ENCODE data around the gene PNCK.

PNCK gene

GRCh38 chrX:153657161-153657560 lies 16.5 kb downstream of the PNCK start:
- DNase-seq = no peak

GRCh38 chrX:153653556-153653955 lies 20.1 kb downstream of the PNCK start:
- DNase-seq = no peak

DNA sequence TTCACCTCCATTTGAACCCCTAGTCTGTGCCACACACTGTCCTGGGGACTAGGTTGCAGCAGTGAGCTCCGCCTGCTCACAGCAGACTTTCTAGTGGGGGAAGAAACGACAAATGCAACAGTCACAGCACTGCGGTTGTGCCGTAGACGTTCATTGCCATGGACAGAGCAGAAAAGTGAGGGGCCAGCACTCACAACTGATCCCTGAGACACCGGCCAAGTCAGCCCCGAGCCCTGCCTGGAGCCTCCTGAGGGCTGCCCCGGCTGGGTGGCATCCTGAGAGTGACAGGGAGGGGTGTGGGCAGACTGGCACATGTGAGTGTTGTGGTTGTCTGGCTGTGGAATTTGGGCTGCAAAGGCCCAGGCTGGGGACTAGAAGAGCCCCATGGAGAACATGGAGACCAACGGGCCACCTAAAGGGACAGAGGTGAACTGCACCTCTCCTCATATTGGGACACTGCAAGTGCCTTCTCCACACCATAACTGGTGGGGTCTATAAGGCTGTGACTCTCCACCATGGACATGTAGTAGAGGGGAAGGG lies 22.0 kb downstream of the PNCK start:
- no peak for DNase-seq

DNA sequence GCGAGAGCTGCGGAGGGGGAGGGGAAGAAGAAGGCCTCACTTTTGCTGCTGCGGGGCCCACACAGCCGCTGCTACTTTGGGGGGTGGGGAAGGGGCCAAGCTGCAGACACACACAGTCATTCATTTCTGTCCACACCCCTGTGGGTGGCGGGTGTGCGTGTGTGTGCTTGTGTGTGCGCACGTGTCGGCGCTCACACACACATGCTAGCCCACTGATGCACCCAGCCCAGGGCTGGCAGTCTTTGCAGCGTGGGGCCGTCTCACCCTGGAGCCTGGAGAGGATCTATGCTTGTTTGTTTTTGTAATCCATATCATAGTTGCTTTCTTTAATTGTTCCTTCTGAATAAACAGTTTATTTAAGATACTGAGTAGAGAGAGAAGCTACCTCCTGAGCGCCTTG lies 22.7 kb downstream of the PNCK start:
- DNase-seq = no peak

DNA sequence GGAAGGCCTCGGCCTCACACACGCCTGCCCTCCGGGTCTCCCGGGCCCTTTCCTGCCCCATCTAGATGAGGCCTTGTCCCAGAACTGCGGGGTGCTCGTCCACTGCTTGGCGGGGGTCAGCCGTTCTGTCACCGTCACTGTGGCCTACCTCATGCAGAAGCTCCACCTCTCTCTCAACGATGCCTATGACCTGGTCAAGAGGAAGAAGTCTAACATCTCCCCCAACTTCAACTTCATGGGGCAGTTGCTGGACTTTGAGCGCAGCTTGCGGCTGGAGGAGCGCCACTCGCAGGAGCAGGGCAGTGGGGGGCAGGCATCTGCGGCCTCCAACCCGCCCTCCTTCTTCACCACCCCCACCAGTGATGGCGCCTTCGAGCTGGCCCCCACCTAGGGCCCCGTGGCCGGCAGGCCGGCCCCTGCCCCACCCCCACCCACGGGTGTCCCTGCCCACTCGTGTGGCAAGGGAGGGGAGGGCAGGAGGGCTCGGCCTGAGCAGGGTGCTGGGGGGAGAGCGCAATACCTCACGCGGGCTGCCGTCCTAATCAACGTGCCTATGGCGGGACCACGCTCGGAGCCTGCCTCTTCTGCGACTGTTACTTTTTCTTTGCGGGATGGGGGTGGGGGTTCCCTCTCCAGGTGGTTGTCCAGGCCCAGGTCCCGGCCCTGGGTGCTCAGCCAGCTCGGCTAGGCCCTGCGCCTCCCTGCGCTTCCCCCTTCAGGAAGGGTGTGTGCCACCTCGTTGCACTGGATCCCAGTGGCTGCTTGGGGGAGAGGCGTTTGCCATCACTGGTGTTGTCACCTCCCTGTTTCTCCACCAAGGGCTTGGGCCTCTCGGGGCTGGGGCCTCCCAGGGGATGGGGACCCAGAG lies 23.5 kb downstream of the PNCK start:
- DNase-seq = no peak

GRCh38 chrX:153649178-153649914 lies 24.3 kb downstream of the PNCK start:
- DNase-seq = no peak

DNA sequence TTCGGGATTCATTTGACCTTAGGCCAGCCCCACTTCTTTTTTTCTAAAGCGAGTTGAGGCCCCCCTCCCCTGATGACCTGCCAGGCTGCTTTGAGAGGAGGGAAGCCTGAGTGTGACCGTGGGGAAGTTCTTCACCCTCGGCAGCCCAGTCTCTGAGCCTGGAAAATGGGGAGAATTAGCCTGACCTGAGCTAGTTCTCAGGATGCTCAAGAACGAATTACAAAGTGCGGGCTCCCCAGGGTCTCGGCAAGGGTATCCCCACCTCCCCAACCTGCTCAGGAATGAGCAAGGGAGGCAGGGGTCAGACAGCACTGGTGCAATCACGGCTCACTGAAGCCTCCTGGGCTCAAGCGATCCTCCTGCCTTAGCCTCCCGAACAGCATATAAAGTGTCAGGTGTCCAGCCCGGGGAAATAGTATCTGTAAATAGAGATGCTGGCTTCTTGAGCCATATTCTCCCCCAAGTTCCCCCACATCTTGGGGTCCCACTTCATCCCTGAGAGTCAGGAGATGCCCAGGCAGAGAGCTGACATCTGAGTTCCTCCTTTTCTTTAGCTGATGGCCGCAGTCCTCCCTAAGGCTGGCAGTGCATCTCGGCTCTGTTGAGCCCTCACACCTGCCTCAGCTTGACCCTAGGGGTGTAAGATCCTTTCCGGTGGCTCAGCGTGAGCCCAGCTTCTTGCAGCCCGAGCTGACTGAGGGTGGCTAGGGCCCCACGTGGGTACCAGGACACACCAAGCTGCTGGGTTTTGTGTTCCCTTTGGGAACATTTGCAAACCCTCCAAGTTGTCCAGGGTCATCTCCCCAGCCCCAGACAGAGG lies 25.0 kb downstream of the PNCK start:
- no peak for DNase-seq

DNA sequence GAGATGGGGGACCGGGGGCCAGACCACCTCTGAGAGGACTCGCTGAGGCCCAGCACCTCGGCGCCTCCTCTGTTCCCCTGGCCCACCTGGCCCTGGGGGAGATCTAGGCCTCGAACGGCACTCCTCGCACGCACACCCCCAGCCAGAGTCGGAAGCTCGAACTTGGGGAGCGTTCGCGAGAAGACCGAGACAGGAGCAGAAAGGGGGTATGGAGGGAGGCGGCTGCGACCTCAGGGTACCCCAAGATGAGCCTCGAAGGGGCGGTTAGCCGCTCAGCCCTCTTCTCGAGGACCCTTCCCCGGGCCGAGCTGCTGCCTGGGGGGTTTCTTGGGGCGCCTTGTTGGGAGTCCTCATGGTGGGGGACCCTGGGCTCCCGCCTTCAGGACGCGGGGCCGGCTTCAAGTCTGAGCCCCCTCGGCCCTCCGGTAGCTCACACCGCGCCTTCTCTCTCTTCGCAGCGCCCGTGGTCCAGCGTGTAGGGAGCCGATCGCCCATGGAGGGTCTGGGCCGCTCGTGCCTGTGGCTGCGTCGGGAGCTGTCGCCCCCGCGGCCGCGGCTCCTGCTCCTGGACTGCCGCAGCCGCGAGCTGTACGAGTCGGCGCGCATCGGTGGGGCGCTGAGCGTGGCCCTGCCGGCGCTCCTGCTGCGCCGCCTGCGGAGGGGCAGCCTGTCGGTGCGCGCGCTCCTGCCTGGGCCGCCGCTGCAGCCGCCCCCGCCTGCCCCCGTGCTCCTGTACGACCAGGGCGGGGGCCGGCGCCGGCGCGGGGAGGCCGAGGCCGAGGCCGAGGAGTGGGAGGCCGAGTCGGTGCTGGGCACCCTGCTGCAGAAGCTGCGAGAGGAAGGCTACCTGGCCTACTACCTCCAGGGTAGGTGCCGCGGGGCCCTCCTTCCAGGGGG lies 25.9 kb downstream of the PNCK start:
- DNase-seq = no peak

- no peak for DNase-seq
These were observed 26.8 kb downstream of the PNCK start, which contains the start of gene DUSP9 for GRCh38 chrX:153646620-153647373. DUSP9 (plus strand) TSS chrX:153647203; CDS start chrX:153647954, 751 bp downstream.

DNA sequence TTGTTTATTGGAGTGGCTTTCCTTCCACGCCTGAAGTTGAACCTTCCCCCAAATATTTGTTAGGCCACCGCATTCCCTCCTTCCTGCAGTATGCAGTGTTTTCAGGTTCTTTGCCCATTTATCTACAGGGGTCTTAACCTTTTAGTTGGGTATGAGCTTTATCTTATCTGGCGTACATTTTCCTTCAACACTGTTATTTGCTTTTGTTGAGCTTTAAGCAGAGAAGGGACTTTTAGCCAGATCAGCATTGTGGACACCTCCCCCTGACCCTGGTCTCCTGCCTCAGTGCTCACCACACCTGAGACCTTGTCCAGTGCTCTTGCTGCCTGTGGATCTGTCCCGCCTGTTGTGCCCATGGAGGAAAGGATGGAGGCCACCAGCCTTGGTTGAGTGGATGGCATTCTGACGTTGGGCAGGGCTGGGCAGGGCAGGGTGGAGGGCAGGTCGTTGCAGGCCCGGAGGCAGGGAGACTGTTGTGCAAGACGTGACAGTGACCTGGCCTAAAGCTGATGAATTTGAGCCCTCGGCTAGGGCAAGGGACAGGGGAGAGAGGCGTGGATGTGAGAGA lies 27.6 kb downstream of the PNCK start:
- no peak for DNase-seq

DNA sequence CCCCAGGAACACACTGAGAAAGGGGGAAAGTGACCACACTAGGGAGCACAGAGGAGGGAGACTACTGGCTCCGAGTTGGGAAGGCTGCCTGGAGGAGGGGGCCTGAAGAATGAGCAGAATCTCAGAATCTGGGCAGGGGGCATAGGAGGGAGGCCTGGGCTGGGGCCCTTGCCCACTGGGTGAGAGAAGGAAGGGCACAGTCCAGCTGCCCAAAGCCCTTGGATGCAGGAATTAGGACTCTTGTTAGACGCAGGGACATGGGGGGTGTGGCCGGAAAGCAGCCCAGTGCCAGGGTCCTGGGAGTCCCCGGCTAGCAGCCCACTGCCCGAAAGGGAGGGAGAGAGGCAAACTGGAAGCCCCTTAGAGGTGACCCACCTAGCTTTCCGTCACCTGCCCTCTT lies 28.5 kb downstream of the PNCK start:
- DNase-seq = no peak

GRCh38 chrX:153644356-153645125 lies 29.1 kb downstream of the PNCK start:
- DNase-seq = no peak

DNA sequence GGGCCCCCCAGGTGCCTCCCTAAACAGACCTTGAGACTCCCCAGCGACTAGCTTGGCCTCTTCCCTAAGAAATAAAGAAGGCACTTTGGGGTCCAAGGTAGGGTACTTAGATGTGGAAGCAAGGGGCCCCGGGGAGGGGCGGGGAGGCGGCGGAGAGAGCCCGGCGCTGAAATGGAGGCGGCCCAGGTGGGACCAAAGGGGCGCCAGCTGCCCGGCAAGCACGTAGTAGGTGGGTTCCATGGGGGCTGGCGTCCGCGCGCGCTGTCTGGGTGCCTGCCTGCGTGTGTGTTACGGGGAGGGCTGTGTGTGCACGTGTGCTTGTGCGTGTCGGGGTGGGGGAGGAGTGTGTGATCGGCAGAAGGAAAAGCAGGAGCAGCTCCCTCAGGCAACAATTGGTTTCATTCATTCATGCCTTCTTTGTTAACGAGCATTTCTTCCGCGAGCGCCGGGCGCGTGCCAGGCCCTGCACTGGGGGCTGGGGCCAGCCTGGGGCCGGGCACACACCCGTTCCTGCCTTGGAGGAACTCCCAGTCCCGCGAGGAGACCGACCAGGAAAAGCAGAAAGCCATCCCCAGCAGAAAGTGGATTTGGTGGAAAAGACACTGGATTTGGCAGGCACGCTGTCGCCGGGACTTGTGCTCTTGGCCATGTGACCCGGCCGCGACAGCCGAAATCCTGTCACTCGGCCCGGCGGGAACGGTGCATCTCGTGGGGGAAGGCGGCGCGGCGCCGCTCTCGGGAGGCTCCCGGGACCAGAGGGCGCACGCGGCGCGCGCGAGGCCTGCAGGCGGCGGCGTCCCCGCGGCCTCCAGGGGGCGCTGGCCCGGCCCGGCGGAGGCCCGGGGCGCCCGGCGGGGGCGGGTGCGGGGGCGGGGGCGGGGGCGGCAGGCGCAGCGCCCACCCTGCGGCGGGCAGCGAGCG lies 29.9 kb downstream of the PNCK start:
- no peak for DNase-seq

DNA sequence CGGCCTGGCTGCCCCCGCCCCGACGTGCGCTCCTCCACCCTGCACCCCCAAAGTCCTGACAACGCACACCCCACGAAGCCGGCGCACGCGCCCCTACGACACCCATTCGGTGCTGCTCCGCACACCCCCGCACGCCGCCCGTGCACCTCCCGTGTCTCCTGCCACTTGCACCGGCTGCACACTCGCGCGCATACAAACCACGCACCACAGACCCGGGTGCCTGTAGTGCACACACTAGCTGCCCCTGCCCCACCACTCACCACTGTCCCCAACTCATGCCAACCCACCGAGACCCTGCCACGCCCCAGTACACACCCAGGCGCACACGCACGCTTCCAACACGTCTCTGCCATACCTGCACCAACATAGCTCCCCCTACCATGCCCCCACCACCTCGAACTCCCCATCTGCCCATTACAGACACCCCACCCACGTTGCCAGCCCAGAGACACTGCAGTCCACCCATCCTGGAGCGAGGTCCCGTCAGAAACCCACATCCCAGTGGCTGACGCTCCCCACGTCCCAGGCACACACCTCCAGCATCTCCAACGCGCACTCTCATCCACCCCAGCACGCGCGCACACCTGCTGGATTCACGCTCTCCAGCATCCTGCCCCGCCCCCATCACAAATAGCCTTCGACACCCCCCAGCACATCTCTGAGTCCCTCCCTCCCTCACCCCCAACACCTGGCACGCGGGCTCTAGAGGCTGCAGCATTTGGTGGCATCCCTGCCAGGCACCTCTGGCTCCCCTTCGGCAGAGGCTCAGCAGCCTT lies 30.8 kb downstream of the PNCK start:
- no peak for DNase-seq

GRCh38 chrX:153642051-153642654 lies 31.5 kb downstream of the PNCK start:
- no peak for DNase-seq

GRCh38 chrX:153641627-153642026 lies 32.0 kb downstream of the PNCK start:
- no peak for DNase-seq
